Uterus (tissue), 2 donors: Measurements from ENCODE around the gene PHF1.
"Not testable (repeated sequence)": the region's sequence is repeated elsewhere in the genome, so short reads cannot be mapped to it uniquely, and the experiment has no call there.

Experiments
- POLR2A ChIP-seq, 2 donors: fragments of 450-650 bp; IDR thresholded peaks; one replicate each; pipeline ENCODE4 v1.6.1; 2016; ENCODE audit warnings: antibody characterized with exemption in 2 of 2, mild to moderate bottlenecking in 1 of 2, moderate library complexity in 1 of 2
- TF ChIP-seq, protein P1 (sequence below), 4 experiments: fragments of 200-600 bp in 2 of 4; fragments of 450-650 bp in 2 of 4; sonication (generic) in 2 of 4; IDR thresholded peaks; one replicate each; pipeline ENCODE4 v1.5.1; 2016 to 2019; ENCODE audit warnings: antibody characterized with exemption in 4 of 4, mild to moderate bottlenecking in 2 of 4, moderate library complexity in 1 of 4

DNA sequence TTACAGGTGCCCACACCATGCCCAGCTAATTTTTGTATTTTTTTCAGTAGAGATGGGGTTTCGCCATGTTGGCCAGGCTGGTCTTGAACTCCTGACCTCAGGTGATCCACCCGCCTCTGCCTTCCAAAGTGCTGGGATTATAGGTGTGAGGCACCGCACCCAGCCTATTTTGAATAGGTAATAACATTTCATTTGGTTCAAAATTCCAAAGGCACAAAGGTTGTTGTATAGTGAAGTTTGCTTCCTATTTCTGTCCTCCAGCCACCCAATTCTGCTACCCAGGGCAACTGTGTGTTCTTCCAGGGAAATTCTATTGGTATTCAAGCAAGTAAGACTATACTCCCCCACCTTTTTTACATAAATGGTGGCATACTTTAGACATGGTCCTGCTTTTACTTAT is 12.2 kb upstream of the PHF1 start:
- TF ChIP-seq POLR2A (IDR thresholded peaks at IDR 0.05) = not testable (repeated sequence)
- TF ChIP-seq, protein P1, sequence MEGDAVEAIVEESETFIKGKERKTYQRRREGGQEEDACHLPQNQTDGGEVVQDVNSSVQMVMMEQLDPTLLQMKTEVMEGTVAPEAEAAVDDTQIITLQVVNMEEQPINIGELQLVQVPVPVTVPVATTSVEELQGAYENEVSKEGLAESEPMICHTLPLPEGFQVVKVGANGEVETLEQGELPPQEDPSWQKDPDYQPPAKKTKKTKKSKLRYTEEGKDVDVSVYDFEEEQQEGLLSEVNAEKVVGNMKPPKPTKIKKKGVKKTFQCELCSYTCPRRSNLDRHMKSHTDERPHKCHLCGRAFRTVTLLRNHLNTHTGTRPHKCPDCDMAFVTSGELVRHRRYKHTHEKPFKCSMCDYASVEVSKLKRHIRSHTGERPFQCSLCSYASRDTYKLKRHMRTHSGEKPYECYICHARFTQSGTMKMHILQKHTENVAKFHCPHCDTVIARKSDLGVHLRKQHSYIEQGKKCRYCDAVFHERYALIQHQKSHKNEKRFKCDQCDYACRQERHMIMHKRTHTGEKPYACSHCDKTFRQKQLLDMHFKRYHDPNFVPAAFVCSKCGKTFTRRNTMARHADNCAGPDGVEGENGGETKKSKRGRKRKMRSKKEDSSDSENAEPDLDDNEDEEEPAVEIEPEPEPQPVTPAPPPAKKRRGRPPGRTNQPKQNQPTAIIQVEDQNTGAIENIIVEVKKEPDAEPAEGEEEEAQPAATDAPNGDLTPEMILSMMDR (IDR thresholded peaks at IDR 0.05) = not testable (repeated sequence)
